Non-pigmented ciliary epithelial cell (primary cell): ENCODE data around the gene NAA16.
A peak's percentile ranks its signal among the peaks of the same experiment; 100 is the strongest.
"Not testable (repeated sequence)": the region's sequence is repeated elsewhere in the genome, so short reads cannot be mapped to it uniquely, and the experiment has no call there.

Experiments
- DNase-seq: peaks from one replicate; pipeline ENCODE4 v3.0.0-alpha.2; 2010; ENCODE audit warnings: low read depth

NAA16 gene

GRCh38 chr13:41310963-41311405 is at the start of gene NAA16:
NAA16 (plus strand) TSS chr13:41311267; CDS start chr13:41311529, 262 bp downstream.
- peak; percentile 76 for DNase-seq

- no peak for DNase-seq
Observed at GRCh38 chr13:41263261-41263971, 47.7 kb upstream of the NAA16 start, which contains the start of gene MTRF1. MTRF1 (minus strand) TSS chr13:41263576; CDS start chr13:41260907, 2,669 bp downstream.

GRCh38 chr13:41267106-41267505 is 44.0 kb upstream of the NAA16 start:
- no peak for DNase-seq

- DNase-seq: no peak
Observed at GRCh38 chr13:41268764-41269163, 42.3 kb upstream of the NAA16 start.

GRCh38 chr13:41271456-41272285 is 39.4 kb upstream of the NAA16 start:
- no peak for DNase-seq

GRCh38 chr13:41273831-41274441 is 37.1 kb upstream of the NAA16 start:
- no peak for DNase-seq

DNA sequence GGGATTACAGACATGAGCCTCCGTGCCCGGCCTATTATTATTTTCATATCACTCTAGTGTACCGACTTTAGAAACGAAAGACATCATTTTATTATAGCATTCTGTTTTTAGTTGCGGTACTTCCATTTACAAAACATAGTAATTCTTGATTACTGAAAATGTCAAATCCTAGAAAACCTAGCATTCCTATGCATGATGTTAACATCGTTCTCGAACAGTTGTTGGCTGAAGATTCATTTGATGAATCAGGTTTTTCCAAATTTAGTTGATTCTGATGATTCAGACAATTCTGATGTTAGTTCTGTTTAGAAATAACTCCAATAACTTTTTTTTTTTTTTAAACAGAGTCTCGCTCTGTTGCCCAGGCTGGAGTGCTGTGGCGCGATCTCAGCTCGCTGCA is 36.2 kb upstream of the NAA16 start:
- no peak for DNase-seq

GRCh38 chr13:41276824-41277223 is 34.2 kb upstream of the NAA16 start:
- DNase-seq: no peak

DNA sequence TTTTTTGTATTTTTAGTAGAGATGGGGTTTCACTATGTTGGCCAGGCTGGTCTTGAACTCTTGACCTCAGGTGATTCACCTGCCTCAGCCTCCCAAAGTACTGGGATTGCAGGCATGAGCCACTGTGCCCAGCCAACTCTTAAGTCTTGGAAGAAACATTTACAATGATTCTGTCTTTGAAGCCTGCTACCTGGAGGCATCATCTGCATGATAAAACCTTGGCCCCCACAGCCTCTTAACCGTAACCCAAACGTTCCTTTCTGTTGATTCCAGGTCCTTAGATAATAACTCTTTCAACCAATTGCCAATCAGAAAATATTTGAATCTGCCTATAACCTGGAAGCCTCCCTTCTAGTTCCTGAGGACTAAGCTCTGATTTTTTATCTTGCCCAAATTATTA is 31.9 kb upstream of the NAA16 start:
- DNase-seq: not testable (repeated sequence)

DNA sequence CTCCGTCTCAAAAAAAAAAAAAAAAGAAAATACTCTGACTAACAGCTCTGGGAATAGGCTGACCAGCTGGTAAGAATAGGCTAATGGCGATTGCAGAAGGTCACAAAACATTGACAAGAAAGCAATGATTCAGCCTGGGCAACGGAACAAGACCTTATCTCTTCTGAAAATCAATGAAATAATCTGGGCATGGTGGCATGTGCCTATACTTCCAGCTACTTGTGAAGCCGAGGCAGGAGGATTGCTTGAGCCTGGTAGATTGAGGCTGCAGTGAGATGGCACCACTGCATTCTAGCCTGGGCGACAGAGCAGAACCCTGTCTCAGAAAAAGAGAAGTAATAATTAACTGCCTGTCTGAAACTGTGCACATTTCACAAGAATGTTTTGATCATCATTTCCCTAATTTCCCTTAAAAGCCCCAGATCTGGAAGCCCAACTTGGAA is 28.9 kb upstream of the NAA16 start:
- no peak for DNase-seq

DNA sequence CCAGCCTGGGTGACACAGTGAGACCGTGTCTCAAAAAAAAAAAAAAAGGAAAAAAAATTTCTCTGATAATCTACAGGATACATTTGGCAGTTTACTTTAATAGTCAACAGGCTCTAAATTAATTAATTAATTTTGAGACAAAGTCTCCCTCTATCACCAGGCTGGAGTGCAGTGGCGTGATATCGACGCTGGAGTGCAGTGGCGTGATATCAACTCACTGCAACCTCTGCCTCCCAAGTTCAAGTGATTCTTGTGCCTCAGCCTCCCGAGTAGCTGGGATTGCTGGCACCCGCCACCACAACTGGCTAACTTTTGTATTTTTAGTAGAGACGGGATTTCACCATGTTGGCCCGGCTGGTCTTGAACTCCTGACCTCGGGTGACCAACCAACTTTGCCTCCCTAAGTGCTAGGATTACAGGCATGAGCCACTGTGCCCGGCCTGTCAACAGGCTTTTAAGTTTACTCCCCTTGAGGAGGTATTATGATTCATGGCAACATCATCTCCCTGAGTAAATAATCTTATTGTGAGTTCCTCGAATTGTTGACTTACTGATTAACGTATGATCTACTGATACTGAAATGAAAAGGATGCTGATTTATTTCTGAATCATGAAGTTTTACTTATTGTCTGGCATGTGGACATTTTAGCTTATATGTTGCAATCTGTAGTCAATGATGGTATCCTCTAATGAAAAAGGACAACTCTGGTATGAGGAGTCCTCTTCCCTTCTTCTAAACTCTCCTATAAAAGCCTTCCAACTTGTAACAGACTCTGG is 26.4 kb upstream of the NAA16 start:
- peak; percentile 78 for DNase-seq

DNA sequence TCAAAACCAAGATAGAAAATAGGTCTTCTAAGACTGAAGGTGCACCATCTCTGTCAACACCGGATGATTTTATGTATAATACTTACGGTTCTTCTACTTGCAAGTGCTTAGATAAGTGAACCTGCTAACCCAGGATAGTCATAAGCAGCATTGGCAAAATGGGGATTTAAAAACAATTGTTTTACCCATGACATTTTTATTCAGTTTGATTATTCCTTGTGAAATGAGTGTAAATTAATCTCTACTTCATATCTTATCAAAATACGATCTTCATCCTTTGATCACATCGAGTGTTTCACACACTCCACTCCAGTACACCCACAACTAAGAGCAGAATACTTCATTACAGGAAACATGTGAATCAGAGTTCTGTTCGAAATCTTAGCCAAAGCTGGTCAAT is 24.7 kb upstream of the NAA16 start:
- DNase-seq: no peak

GRCh38 chr13:41289463-41289881 is 21.6 kb upstream of the NAA16 start:
- no peak for DNase-seq

DNA sequence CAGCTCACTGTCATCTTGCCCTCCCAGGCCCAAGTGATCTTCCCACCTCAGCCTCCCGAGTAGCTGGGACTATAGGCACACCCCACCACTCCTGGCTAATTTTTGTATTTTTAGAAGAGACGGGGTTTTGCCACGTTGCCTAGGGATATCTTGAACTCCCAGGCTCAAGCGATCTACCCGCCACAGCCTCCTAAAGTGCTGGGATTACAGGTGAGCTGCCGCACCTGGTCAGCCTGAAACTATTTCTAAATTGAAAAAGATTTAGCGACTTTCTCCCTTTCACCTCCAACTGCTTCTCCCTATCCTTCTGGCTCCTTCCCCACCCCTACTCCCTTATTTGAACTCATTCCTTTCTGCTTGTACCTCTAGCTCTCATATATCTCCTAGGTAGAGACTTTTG is 19.8 kb upstream of the NAA16 start:
- DNase-seq: no peak

DNA sequence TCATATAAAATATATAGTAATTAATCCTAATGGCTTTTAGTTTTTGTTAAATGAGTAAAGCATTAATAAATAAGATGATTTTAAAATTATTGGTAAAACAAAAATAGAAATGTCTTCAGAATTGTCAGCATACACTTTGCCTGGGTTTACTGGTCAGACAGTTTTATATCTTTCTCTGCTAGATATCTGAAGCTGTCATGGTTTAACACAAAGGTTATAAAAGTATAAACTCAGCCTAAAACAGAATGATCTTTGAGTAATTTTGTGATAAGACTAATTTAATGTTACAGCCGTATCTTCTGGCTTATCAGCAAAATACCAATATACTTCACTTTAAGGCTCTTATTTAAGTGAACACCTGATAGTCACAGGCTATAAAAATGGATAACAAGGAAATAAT is 17.8 kb upstream of the NAA16 start:
- DNase-seq: no peak

DNA sequence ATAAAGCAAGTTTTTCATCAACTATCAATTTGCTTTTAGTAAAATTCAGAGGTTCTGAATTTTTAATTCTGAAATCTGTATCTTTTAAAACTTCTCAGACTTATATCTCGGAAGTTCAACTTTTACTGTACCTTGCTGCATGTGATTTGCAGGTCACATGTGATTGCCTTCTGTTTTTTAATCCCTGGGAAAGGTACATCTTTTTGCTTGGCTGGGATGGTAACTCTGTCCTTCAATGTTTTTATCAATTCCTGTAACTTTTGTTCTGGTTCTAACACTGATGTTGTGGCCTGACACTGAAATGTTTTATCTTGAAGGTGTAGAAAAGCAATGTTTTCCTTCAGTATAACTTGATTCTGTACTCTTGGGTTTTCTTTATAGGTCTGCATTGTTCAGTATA is 16.2 kb upstream of the NAA16 start:
- no peak for DNase-seq

DNA sequence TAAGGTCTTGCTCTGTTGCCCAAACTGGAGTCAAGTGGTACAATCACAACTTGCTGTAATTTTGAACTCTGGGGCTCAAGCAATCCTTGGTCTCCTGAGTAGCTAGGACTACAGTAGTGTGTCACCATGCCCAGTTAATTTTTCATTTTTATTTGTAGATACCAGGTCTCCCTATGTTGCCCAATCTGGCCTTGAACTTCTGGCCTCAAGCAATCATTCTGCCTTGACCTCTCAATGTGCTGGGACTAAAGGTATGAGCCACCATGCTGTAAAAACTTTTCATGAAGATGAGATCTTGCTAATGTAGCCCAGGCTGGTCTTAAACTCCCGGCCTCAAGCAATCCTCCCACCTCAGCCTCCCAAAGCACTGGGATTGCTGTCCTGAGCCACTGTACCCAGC is 15.1 kb upstream of the NAA16 start:
- DNase-seq: no peak

DNA sequence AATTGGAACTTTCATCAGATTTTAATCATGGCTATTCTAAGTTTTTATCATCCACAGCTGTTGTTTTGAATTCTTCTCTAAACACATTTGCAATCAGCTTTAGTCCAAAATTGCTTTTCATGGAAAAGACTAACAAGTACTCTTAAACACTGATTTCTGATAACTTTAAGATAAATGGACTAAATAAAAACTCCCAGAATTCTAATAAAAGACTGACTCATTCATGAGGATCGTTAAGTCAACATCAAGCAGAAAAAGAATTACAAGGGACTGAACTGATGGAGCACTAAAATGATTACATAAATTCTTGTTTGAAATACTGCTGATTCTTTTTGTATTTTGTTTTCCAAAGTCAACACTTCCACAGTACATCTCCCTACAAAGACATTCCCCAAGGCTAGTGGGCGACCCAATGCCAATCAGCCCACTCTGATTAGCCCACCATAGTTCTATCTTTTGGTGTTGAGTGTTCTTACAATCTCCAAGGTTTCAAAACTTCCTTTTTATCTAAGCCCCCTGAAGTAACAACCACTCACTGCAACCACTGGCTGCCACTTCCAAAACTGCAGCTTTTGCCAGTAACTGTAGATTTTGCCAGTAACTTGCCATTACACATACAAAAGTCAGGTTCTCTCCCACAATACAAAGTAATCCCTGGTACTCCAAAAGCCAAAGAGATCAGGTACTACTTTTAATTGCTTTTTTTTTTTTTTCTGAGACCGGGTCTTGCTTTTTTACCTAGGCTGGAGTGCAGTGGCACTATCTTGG is 14.0 kb upstream of the NAA16 start:
- DNase-seq: no peak

DNA sequence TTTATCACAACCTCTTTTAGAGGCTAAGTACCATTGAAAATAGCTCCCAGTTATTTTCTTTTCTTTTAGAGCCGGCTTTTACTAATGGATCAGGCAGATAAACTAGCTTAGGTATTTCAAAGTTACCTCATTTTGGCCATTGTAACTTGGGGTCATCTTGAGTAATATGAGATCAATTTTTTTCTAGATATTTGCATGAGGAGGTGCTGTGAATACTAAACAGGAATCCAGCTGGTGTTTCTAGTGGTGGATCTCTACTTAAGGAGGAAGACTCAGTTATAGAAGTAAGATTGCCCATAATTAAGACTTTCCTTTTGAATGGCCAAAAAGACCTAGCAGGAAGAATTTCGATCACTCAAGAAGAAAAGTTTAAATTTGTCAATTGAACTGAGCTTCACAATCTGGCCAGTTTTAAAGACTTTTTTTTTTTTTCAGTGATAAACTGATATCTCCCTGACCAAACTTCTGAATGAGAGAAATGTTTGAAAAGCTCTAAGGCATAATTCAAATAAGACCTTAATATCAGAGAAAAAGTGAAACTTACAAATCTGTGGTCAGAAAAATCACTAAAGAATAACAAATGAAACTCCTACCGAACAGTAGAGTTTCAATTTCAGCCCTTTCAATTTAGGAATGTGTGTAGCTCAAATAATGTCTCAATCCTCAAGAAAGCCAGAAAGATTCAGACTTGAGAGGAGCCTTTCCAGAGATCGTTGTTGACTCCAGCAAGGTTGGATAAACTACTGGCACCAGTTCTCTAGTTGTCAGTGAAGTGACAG is 11.6 kb upstream of the NAA16 start:
- DNase-seq: no peak

- DNase-seq: no peak
Observed at GRCh38 chr13:41302743-41303142, 8.3 kb upstream of the NAA16 start.
